ENCODE measurements around the gene TMOD2. TPM values are rescaled to one million over a fixed set of nuclear protein-coding genes. Genes with fewer than 3 reads are reported as not detected.

The TMOD2 gene
- total RNA-seq, 1 experiment from 2014 or later = 7.6 TPM

GRCh38 chr15:51796847-51797401, 45.5 kb downstream of the TMOD2 start:
- no peak for DNase-seq (ENCODE audit: low read depth, low spot score)
- in situ Hi-C loops (cut with HindIII; ENCODE audit: low pct_unique_long_range_greater_than_20kb, low sequenced_read_pairs) = no loop called here

- DNase-seq (ENCODE audit: low read depth, low spot score) = no peak
Measured at GRCh38 chr15:51798281-51798680, 46.9 kb downstream of the TMOD2 start.

GRCh38 chr15:51799282-51800252, 48.2 kb downstream of the TMOD2 start:
- in situ Hi-C loops (cut with HindIII; ENCODE audit: low pct_unique_long_range_greater_than_20kb, low sequenced_read_pairs) = no loop called here

More at GRCh38 chr15:51798281-51798680, 46.9 kb downstream of the TMOD2 start:
- in situ Hi-C loops (cut with HindIII; ENCODE audit: low pct_unique_long_range_greater_than_20kb, low sequenced_read_pairs) = no loop called here

GRCh38 chr15:51801391-51801835, 50.0 kb downstream of the TMOD2 start:
- in situ Hi-C loops (cut with HindIII; ENCODE audit: low pct_unique_long_range_greater_than_20kb, low sequenced_read_pairs) = no loop called here
- DNase-seq (ENCODE audit: low read depth, low spot score) = peak; percentile 62

More at GRCh38 chr15:51799282-51800252, 48.2 kb downstream of the TMOD2 start:
- DNase-seq (ENCODE audit: low read depth, low spot score) = no peak

GRCh38 chr15:51802593-51802992, 51.2 kb downstream of the TMOD2 start:
- DNase-seq (ENCODE audit: low read depth, low spot score) = no peak
- in situ Hi-C loops (cut with HindIII; ENCODE audit: low pct_unique_long_range_greater_than_20kb, low sequenced_read_pairs) = no loop called here

- in situ Hi-C loops (cut with HindIII; ENCODE audit: low pct_unique_long_range_greater_than_20kb, low sequenced_read_pairs) = no loop called here
- no peak for DNase-seq (ENCODE audit: low read depth, low spot score)
Measured at GRCh38 chr15:51803965-51804364, 52.6 kb downstream of the TMOD2 start.

GRCh38 chr15:51806123-51806522, 54.7 kb downstream of the TMOD2 start:
- in situ Hi-C loops (cut with HindIII; ENCODE audit: low pct_unique_long_range_greater_than_20kb, low sequenced_read_pairs) = no loop called here
- no peak for DNase-seq (ENCODE audit: low read depth, low spot score)

GRCh38 chr15:51809457-51809856, 58.1 kb downstream of the TMOD2 start:
- no peak for DNase-seq (ENCODE audit: low read depth, low spot score)
- in situ Hi-C loops (cut with HindIII; ENCODE audit: low pct_unique_long_range_greater_than_20kb, low sequenced_read_pairs) = no loop called here

- in situ Hi-C loops (cut with HindIII; ENCODE audit: low pct_unique_long_range_greater_than_20kb, low sequenced_read_pairs) = no loop called here
- DNase-seq (ENCODE audit: low read depth, low spot score) = no peak
Measured at GRCh38 chr15:51812598-51812997, 61.2 kb downstream of the TMOD2 start.

GRCh38 chr15:51814606-51815005, 63.2 kb downstream of the TMOD2 start:
- in situ Hi-C loops (cut with HindIII; ENCODE audit: low pct_unique_long_range_greater_than_20kb, low sequenced_read_pairs) = no loop called here
- DNase-seq (ENCODE audit: low read depth, low spot score) = no peak

GRCh38 chr15:51816611-51817010, 65.2 kb downstream of the TMOD2 start:
- no peak for DNase-seq (ENCODE audit: low read depth, low spot score)
- in situ Hi-C loops (cut with HindIII; ENCODE audit: low pct_unique_long_range_greater_than_20kb, low sequenced_read_pairs) = no loop called here

- in situ Hi-C loops (cut with HindIII; ENCODE audit: low pct_unique_long_range_greater_than_20kb, low sequenced_read_pairs) = no loop called here
- DNase-seq (ENCODE audit: low read depth, low spot score) = no peak
Measured at GRCh38 chr15:51818150-51818549, 66.8 kb downstream of the TMOD2 start.

- in situ Hi-C loops (cut with HindIII; ENCODE audit: low pct_unique_long_range_greater_than_20kb, low sequenced_read_pairs) = no loop called here
Measured at GRCh38 chr15:51825698-51826097, 74.3 kb downstream of the TMOD2 start.

GRCh38 chr15:51828621-51829375, 77.4 kb downstream of the TMOD2 start:
- in situ Hi-C loops (cut with HindIII; ENCODE audit: low pct_unique_long_range_greater_than_20kb, low sequenced_read_pairs) = no loop called here
- no peak for DNase-seq (ENCODE audit: low read depth, low spot score)

More at GRCh38 chr15:51825698-51826097, 74.3 kb downstream of the TMOD2 start:
- no peak for DNase-seq (ENCODE audit: low read depth, low spot score)

- DNase-seq (ENCODE audit: low read depth, low spot score) = peak; percentile 90
- in situ Hi-C loops (cut with HindIII; ENCODE audit: low pct_unique_long_range_greater_than_20kb, low sequenced_read_pairs) = no loop called here
Measured at GRCh38 chr15:51829376-51830275, 78.2 kb downstream of the TMOD2 start, which contains the start of gene TMOD3. Gene TMOD3 (plus strand): TSS chr15:51829653. CDS start chr15:51862885, 33,232 bp downstream.

GRCh38 chr15:51830276-51830806, 78.9 kb downstream of the TMOD2 start:
- in situ Hi-C loops (cut with HindIII; ENCODE audit: low pct_unique_long_range_greater_than_20kb, low sequenced_read_pairs) = no loop called here
- peak; percentile 32 for DNase-seq (ENCODE audit: low read depth, low spot score)

- DNase-seq (ENCODE audit: low read depth, low spot score) = no peak
- in situ Hi-C loops (cut with HindIII; ENCODE audit: low pct_unique_long_range_greater_than_20kb, low sequenced_read_pairs) = no loop called here
Measured at GRCh38 chr15:51833772-51834171, 82.4 kb downstream of the TMOD2 start.

Measured in SK-MEL-5 (cell line).